GM23248 (cell line): ENCODE data around the gene DSTYK. TPM values are rescaled to one million over a fixed set of nuclear protein-coding genes. Genes with fewer than 3 reads are reported as not detected.

Experiments used
- DNase-seq: peaks from one replicate; pipeline ENCODE4 v3.0.0-alpha.2; 2015
- H2AFZ ChIP-seq: fragments of 200-600 bp; sonication (generic); 2 replicates; pipeline ENCODE4 v1.6.1; 2016; ENCODE audit warnings: antibody characterized with exemption
- H3F3A ChIP-seq: fragments of 200-600 bp; sonication (generic); 2 replicates; pipeline ENCODE4 v1.6.1; 2016; ENCODE audit warnings: mild to moderate bottlenecking, antibody characterized with exemption, mixed run types; ENCODE audit not compliant: insufficient read depth
- H3K27ac ChIP-seq: fragments of 200-600 bp; sonication (generic); 2 replicates; pipeline ENCODE4 v1.5.1; 2016; ENCODE audit warnings: mild to moderate bottlenecking
- H3K27me3 ChIP-seq: fragments of 200-600 bp; sonication (generic); replicated peaks from 2 replicates; pipeline ENCODE4 v1.6.1; 2016; ENCODE audit warnings: mild to moderate bottlenecking; ENCODE audit not compliant: insufficient read depth
- H3K36me3 ChIP-seq: fragments of 200-600 bp; sonication (generic); 2 replicates; pipeline ENCODE4 v1.6.1; 2016; ENCODE audit warnings: low read depth, mild to moderate bottlenecking
- H3K4me1 ChIP-seq: fragments of 200-600 bp; sonication (generic); 2 replicates; pipeline ENCODE4 v1.6.1; 2016; ENCODE audit warnings: mild to moderate bottlenecking; ENCODE audit not compliant: insufficient read depth
- H3K4me2 ChIP-seq: fragments of 200-600 bp; sonication (generic); one replicate; pipeline ENCODE4 v1.6.1; 2016; ENCODE audit warnings: mild to moderate bottlenecking; ENCODE audit not compliant: unreplicated experiment
- H3K4me3 ChIP-seq: fragments of 200-600 bp; sonication (generic); 2 replicates; pipeline ENCODE4 v1.5.1; 2016; ENCODE audit warnings: mild to moderate bottlenecking
- H3K79me2 ChIP-seq: fragments of 200-600 bp; sonication (generic); 2 replicates; pipeline ENCODE4 v1.6.1; 2016; ENCODE audit warnings: mild to moderate bottlenecking; ENCODE audit not compliant: insufficient read depth
- H3K9ac ChIP-seq: fragments of 200-600 bp; sonication (generic); 2 replicates; pipeline ENCODE4 v1.6.1; 2016; ENCODE audit warnings: mild to moderate bottlenecking
- H3K9me2 ChIP-seq: fragments of 200-600 bp; sonication (generic); 2 replicates; pipeline ENCODE4 v1.6.1; 2016; ENCODE audit warnings: mixed run types, mild to moderate bottlenecking, moderate library complexity; ENCODE audit not compliant: insufficient read depth
- H3K9me3 ChIP-seq: fragments of 200-600 bp; sonication (generic); one replicate; pipeline ENCODE4 v1.6.1; 2017; ENCODE audit warnings: low read depth
- H4K20me1 ChIP-seq: fragments of 200-600 bp; sonication (generic); 2 replicates; pipeline ENCODE4 v1.6.0; 2016; ENCODE audit not compliant: insufficient read depth
- EZH2 ChIP-seq: fragments of 200-600 bp; sonication (generic); IDR thresholded peaks from 2 replicates; pipeline ENCODE4 v1.6.1; 2018; ENCODE audit warnings: antibody characterized with exemption, mild to moderate bottlenecking; ENCODE audit not compliant: insufficient read depth, poor library complexity, severe bottlenecking
- EZH2phosphoT487 ChIP-seq: fragments of 200-600 bp; sonication (generic); IDR thresholded peaks from 2 replicates; pipeline ENCODE4 v1.6.1; 2018; ENCODE audit warnings: antibody characterized with exemption, moderate library complexity, mild to moderate bottlenecking, low read depth; ENCODE audit not compliant: insufficient read depth
- WGBS, 2 experiments: methylation state at CpG; one replicate each; pipeline ENCODE4 v1.1.6; 2015 to 2017; ENCODE audit warnings: low lambda C conversion rate in 2 of 2, low coverage in 1 of 2; ENCODE audit errors: missing lambda C conversion rate in 2 of 2; 5-methylcytosine and 5-hydroxymethylcytosine counted together
- in situ Hi-C: fragments of 300-500 bp; cut with MboI; formaldehyde crosslinking; loops from 2 replicates; pipeline ENCODE4 v1.15.0; 2020
- polyA plus RNA-seq: library from polyadenylated mRNA; unstranded; fragments of >200 nt; fragmentation: Nextera tagmentation; extraction: Ambion mirVana; gene quantifications from 2 replicates; pipeline ENCODE4 v1.2.1, GENCODE V29; 2016
- total RNA-seq: library from RNA; depleted of rRNA; stranded (reverse); fragments of >200 nt; shearing (Covaris generic); gene quantifications from 2 replicates; pipeline ENCODE4 v1.2.3, GENCODE V29; 2014

DSTYK gene
- total and polyA plus RNA-seq, 2 experiments from 2014 or later, result 9.8 to 12.1 TPM

GRCh38 chr1:205251576-205251975 lies 40.1 kb upstream of the DSTYK start:
- Histone ChIP-seq H3K4me3 (no peak overlapping the region), H3K4me2 (no peak overlapping the region), H3K9me2 (no peaks in the 10 kb centered on the region), H3F3A (no peaks in the 10 kb centered on the region), H3K4me1 (no peaks in the 10 kb centered on the region), H3K27ac (no peak overlapping the region), H2AFZ (no peak overlapping the region), H3K79me2 (no peaks in the 10 kb centered on the region), H4K20me1 (no peaks in the 10 kb centered on the region), H3K27me3 (no peaks in the 10 kb centered on the region), H3K36me3 (no peaks in the 10 kb centered on the region), H3K9me3 (no peaks in the 10 kb centered on the region), H3K9ac (no peak overlapping the region)
- 88 to 89% methylated on average over 5 of the region's 5 CpGs for WGBS, 2 experiments
- TF ChIP-seq EZH2 (no peak), EZH2phosphoT487 (no peak)
- DNase-seq, result no peak
- in situ Hi-C loops, result loop anchor here (10.0 kb wide), 1 partner anchor 117 kb away; no protein-coding TSS in a partner anchor

GRCh38 chr1:205250699-205251098 lies 39.2 kb upstream of the DSTYK start:
- H3F3A ChIP-seq, result no peaks in the 10 kb centered on the region
- no peaks in the 10 kb centered on the region for H3K36me3 ChIP-seq
- TF ChIP-seq EZH2phosphoT487 (no peak), EZH2 (no peak)
- H4K20me1 ChIP-seq, result no peaks in the 10 kb centered on the region
- 61 to 80% methylated on average over 5 to 6 of the region's 6 CpGs for WGBS, 2 experiments
- H3K9me2 ChIP-seq, result no peaks in the 10 kb centered on the region
- no peak overlapping the region for H3K9ac ChIP-seq
- H3K79me2 ChIP-seq, result no peaks in the 10 kb centered on the region
- no peak for DNase-seq
- H3K27ac ChIP-seq, result no peak overlapping the region
- in situ Hi-C loops, result loop anchor here (10.0 kb wide), 1 partner anchor 116 kb away; no protein-coding TSS in a partner anchor
- no peak overlapping the region for H3K4me3 ChIP-seq
- H3K4me1 ChIP-seq, result no peaks in the 10 kb centered on the region
- H2AFZ ChIP-seq, result no peak overlapping the region
- H3K9me3 ChIP-seq, result no peaks in the 10 kb centered on the region
- no peak overlapping the region for H3K4me2 ChIP-seq
- no peaks in the 10 kb centered on the region for H3K27me3 ChIP-seq

DNA sequence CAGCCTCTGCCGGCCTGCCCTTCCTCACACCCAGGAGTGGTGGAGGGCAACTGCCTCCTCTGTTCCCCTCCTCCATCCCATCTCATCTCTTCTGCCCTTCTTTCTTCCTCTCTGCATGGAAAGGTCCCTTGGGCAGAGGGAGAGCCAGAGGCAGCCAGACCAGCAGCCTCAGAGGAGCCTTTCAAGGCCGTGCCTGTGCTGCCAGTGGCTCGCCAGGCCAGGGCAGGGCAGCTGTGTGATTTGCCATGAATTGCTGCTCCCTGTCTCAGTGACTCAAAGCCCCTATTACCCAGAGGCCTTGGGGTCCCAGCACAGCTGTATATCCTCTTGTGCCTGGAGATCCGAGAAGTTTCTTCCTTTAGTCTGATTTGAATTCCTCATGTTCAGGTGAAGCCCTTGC lies 38.1 kb upstream of the DSTYK start:
- Histone ChIP-seq H3K36me3 (no peaks in the 10 kb centered on the region), H3K4me3 (no peak overlapping the region), H3F3A (no peaks in the 10 kb centered on the region), H3K27ac (no peak overlapping the region), H4K20me1 (no peaks in the 10 kb centered on the region), H3K27me3 (no peaks in the 10 kb centered on the region), H3K4me1 (no peaks in the 10 kb centered on the region), H3K9ac (no peak overlapping the region), H2AFZ (no peak overlapping the region), H3K9me3 (no peaks in the 10 kb centered on the region), H3K79me2 (no peaks in the 10 kb centered on the region), H3K9me2 (no peaks in the 10 kb centered on the region), H3K4me2 (no peak overlapping the region)
- 72 to 81% methylated on average over 4 of the region's 4 CpGs for WGBS, 2 experiments
- in situ Hi-C loops, result loop anchor here (10.0 kb wide), 1 partner anchor 115 kb away; no protein-coding TSS in a partner anchor
- DNase-seq, result no peak
- TF ChIP-seq EZH2phosphoT487 (no peak), EZH2 (no peak)

- Histone ChIP-seq H3K27me3 (no peaks in the 10 kb centered on the region), H2AFZ (no peak overlapping the region)
These were observed 37.5 kb upstream of the DSTYK start for GRCh38 chr1:205248793-205249601.

More at GRCh38 chr1:205248793-205249601, 37.5 kb upstream of the DSTYK start:
- Histone ChIP-seq H3K9me2 (no peaks in the 10 kb centered on the region), H4K20me1 (no peaks in the 10 kb centered on the region), H3K79me2 (no peaks in the 10 kb centered on the region), H3K4me1 (no peaks in the 10 kb centered on the region), H3K27ac (no peak overlapping the region), H3K36me3 (no peaks in the 10 kb centered on the region), H3K9ac (no peak overlapping the region), H3K9me3 (no peaks in the 10 kb centered on the region), H3K4me2 (no peak overlapping the region), H3F3A (no peaks in the 10 kb centered on the region), H3K4me3 (no peak overlapping the region)
- in situ Hi-C loops, result no loop called here
- no peak for DNase-seq
- 52 to 59% methylated on average over 11 of the region's 11 CpGs for WGBS, 2 experiments
- TF ChIP-seq EZH2 (no peak), EZH2phosphoT487 (no peak)
